ENCODE measurements around the gene PGLYRP2. TPM values are rescaled to one million over a fixed set of nuclear protein-coding genes. Genes with fewer than 3 reads are reported as not detected.

PGLYRP2 gene
- total and polyA plus RNA-seq, 2 of the 13 experiments (the other 11 are each of a cell fraction or from before 2014, with no cell fraction given): 0.04 to 1.0 TPM

DNA sequence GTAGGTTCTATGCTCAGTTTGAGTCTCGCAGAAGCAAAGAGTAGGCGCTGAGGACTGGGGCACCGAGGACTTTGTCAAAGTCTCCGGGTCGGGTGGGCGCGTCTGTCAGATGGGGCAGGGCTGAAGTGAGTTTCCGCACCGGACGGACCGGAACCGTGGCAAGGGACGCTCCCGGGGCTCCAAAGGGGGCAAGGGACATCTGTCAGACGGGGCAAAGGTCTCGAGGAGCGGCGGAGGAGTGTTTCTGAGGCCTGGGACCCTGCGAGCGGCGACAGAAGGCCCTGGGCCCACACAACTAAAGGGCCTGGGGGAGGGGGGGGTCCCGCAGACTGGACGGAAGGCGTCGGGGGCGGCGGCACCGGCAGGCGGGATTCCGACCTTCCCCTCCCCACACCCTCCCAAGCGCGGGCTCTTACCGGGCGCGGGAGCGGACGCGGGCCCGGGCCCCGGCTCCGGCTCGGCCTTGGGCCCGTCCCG is 47.2 kb downstream of the PGLYRP2 start (continued):
- TF ChIP-seq TFAP4 (IDR thresholded peaks at IDR 0.05; ENCODE audit: borderline replicate concordance, low read depth) (no peak), NFYB (CRISPR knock-in tag; IDR thresholded peaks at IDR 0.05) (no peak), MAFF (IDR thresholded peaks at IDR 0.05; ENCODE audit: low read depth, low read length) (no peak), NONO (IDR thresholded peaks at IDR 0.05) (no peak), NONO (CRISPR knock-in tag; conservative IDR thresholded peaks at IDR 0.05) (no peak; the same call in 1 of the 2 replicates), ZNF577 (CRISPR knock-in tag; IDR thresholded peaks at IDR 0.05; ENCODE audit: borderline replicate concordance, low read depth) (no peak), PCBP1 (IDR thresholded peaks at IDR 0.05; ENCODE audit: borderline replicate concordance, low read depth, low read length) (no peak), TOE1 (CRISPR knock-in tag; IDR thresholded peaks at IDR 0.05) (no peak), ZNF510 (CRISPR knock-in tag; IDR thresholded peaks at IDR 0.05; ENCODE audit: low read depth) (no peak), POLR2A (IDR thresholded peaks at IDR 0.05; ENCODE audit: insufficient read depth in 1 of 2, low read depth in 2 of 2, low read length in 2 of 2) (no peak), ZNF549 (CRISPR knock-in tag; IDR thresholded peaks at IDR 0.05) (no peak), ZMAT3 (CRISPR knock-in tag; conservative IDR thresholded peaks at IDR 0.05) (no peak), ZNF101 (CRISPR knock-in tag; IDR thresholded peaks at IDR 0.05; ENCODE audit: borderline replicate concordance, low read depth) (no peak), ZZZ3 (CRISPR knock-in tag; IDR thresholded peaks at IDR 0.05; ENCODE audit: borderline replicate concordance) (no peak), ZSCAN21 (CRISPR knock-in tag; IDR thresholded peaks at IDR 0.05; ENCODE audit: borderline replicate concordance) (peak; percentile 2; the same call in 1 of the 2 replicates), EEA1 (CRISPR knock-in tag; IDR thresholded peaks at IDR 0.05; ENCODE audit: borderline replicate concordance) (no peak), ZNF691 (CRISPR knock-in tag; IDR thresholded peaks at IDR 0.05; ENCODE audit: borderline replicate concordance, low read depth) (no peak), XRCC5 (optimal IDR thresholded peaks at IDR 0.05; ENCODE audit: low read length) (no peak), SSRP1 (CRISPR knock-in tag; IDR thresholded peaks at IDR 0.05) (no peak), MZF1 (CRISPR knock-in tag; IDR thresholded peaks at IDR 0.05; ENCODE audit: borderline replicate concordance) (no peak)
- TF ChIP-seq, protein P1, sequence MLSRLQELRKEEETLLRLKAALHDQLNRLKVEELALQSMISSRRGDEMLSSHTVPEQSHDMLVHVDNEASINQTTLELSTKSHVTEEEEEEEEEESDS (CRISPR knock-in tag; IDR thresholded peaks at IDR 0.05; ENCODE audit: borderline replicate concordance): no peak
- TF ChIP-seq, protein P2, sequence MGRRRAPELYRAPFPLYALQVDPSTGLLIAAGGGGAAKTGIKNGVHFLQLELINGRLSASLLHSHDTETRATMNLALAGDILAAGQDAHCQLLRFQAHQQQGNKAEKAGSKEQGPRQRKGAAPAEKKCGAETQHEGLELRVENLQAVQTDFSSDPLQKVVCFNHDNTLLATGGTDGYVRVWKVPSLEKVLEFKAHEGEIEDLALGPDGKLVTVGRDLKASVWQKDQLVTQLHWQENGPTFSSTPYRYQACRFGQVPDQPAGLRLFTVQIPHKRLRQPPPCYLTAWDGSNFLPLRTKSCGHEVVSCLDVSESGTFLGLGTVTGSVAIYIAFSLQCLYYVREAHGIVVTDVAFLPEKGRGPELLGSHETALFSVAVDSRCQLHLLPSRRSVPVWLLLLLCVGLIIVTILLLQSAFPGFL (CRISPR knock-in tag; IDR thresholded peaks at IDR 0.05): no peak
- TF ChIP-seq, protein P3, sequence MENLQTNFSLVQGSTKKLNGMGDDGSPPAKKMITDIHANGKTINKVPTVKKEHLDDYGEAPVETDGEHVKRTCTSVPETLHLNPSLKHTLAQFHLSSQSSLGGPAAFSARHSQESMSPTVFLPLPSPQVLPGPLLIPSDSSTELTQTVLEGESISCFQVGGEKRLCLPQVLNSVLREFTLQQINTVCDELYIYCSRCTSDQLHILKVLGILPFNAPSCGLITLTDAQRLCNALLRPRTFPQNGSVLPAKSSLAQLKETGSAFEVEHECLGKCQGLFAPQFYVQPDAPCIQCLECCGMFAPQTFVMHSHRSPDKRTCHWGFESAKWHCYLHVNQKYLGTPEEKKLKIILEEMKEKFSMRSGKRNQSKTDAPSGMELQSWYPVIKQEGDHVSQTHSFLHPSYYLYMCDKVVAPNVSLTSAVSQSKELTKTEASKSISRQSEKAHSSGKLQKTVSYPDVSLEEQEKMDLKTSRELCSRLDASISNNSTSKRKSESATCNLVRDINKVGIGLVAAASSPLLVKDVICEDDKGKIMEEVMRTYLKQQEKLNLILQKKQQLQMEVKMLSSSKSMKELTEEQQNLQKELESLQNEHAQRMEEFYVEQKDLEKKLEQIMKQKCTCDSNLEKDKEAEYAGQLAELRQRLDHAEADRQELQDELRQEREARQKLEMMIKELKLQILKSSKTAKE (CRISPR knock-in tag; IDR thresholded peaks at IDR 0.05; ENCODE audit: borderline replicate concordance): no peak
- TF ChIP-seq, protein P4, sequence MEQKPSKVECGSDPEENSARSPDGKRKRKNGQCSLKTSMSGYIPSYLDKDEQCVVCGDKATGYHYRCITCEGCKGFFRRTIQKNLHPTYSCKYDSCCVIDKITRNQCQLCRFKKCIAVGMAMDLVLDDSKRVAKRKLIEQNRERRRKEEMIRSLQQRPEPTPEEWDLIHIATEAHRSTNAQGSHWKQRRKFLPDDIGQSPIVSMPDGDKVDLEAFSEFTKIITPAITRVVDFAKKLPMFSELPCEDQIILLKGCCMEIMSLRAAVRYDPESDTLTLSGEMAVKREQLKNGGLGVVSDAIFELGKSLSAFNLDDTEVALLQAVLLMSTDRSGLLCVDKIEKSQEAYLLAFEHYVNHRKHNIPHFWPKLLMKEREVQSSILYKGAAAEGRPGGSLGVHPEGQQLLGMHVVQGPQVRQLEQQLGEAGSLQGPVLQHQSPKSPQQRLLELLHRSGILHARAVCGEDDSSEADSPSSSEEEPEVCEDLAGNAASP (CRISPR knock-in tag; IDR thresholded peaks at IDR 0.05; ENCODE audit: borderline replicate concordance): no peak
